H9 (cell line): ENCODE results near the gene CHEK1. TPM values are rescaled to one million over a fixed set of nuclear protein-coding genes. Genes with fewer than 3 reads are reported as not detected.

Experiments
- DNase-seq: peaks from one replicate; pipeline ENCODE4 v3.0.0-alpha.2; 2017
- H2AFZ ChIP-seq: one replicate; pipeline ENCODE4 v1.6.1; 2013; ENCODE audit warnings: mild to moderate bottlenecking, low read length, control low read depth, moderate library complexity
- H2AK5ac ChIP-seq: 2 replicates; pipeline ENCODE4 v1.6.1; 2013; ENCODE audit warnings: low read length, control low read depth, mixed read lengths; ENCODE audit not compliant: insufficient read length
- H2BK120ac ChIP-seq: one replicate; pipeline ENCODE4 v1.6.1; 2013; ENCODE audit warnings: low read depth, mild to moderate bottlenecking, low read length, control low read depth, inconsistent platforms; ENCODE audit not compliant: poor library complexity, severe bottlenecking
- H2BK12ac ChIP-seq: 2 replicates; pipeline ENCODE4 v1.6.1; 2013; ENCODE audit warnings: low read length, control low read depth, mixed read lengths, low read depth; ENCODE audit not compliant: insufficient read length
- H2BK15ac ChIP-seq: 2 replicates; pipeline ENCODE4 v1.6.1; 2013; ENCODE audit warnings: low read depth, low read length, control low read depth
- H2BK20ac ChIP-seq: one replicate; pipeline ENCODE4 v1.6.1; 2013; ENCODE audit warnings: low read depth, mild to moderate bottlenecking, low read length, control low read depth, inconsistent platforms; ENCODE audit not compliant: poor library complexity, severe bottlenecking
- H2BK5ac ChIP-seq: 2 replicates; pipeline ENCODE4 v1.6.1; 2013; ENCODE audit warnings: low read length, control low read depth, mixed read lengths; ENCODE audit not compliant: insufficient read length
- H3K14ac ChIP-seq: 2 replicates; pipeline ENCODE4 v1.6.1; 2013; ENCODE audit warnings: low read length, control low read depth; ENCODE audit not compliant: insufficient read depth
- H3K18ac ChIP-seq: 2 replicates; pipeline ENCODE4 v1.6.1; 2013; ENCODE audit warnings: low read depth, mild to moderate bottlenecking, mixed read lengths, low read length, control low read depth; ENCODE audit not compliant: insufficient read length
- H3K23ac ChIP-seq: 2 replicates; pipeline ENCODE4 v1.6.1; 2013; ENCODE audit warnings: low read length, control low read depth, mixed read lengths, low read depth; ENCODE audit not compliant: insufficient read length
- H3K23me2 ChIP-seq: 2 replicates; pipeline ENCODE4 v1.6.1; 2013; ENCODE audit warnings: low read depth, mild to moderate bottlenecking, mixed read lengths, low read length, control low read depth; ENCODE audit not compliant: insufficient read length, poor library complexity, severe bottlenecking
- H3K27ac ChIP-seq: 2 replicates; pipeline ENCODE4 v1.5.1; 2013; ENCODE audit warnings: low read length, control low read depth, mixed read lengths, low read depth; ENCODE audit not compliant: insufficient read length
- H3K27me3 ChIP-seq: 2 replicates; pipeline ENCODE4 v1.6.1; 2013; ENCODE audit warnings: low read length, control low read depth, inconsistent platforms; ENCODE audit not compliant: insufficient read depth
- H3K4ac ChIP-seq: 2 replicates; pipeline ENCODE4 v1.6.1; 2013; ENCODE audit warnings: low read depth, mild to moderate bottlenecking, control low read depth, inconsistent platforms, low read length, moderate library complexity
- H3K4me1 ChIP-seq: 2 replicates; pipeline ENCODE4 v1.6.1; 2013; ENCODE audit warnings: low read length, control low read depth, inconsistent platforms; ENCODE audit not compliant: insufficient read depth
- H3K4me2 ChIP-seq: 2 replicates; pipeline ENCODE4 v1.6.1; 2013; ENCODE audit warnings: low read length, control low read depth, mixed read lengths; ENCODE audit not compliant: insufficient read length, insufficient read depth
- H3K56ac ChIP-seq: 2 replicates; pipeline ENCODE4 v1.6.1; 2013; ENCODE audit warnings: low read depth, mild to moderate bottlenecking, mixed read lengths, low read length, control low read depth; ENCODE audit not compliant: insufficient read length
- H3K79me1 ChIP-seq: 2 replicates; pipeline ENCODE4 v1.6.1; 2013; ENCODE audit warnings: low read depth, mild to moderate bottlenecking, moderate library complexity, low read length, control low read depth, inconsistent platforms; ENCODE audit not compliant: insufficient read depth, poor library complexity, severe bottlenecking
- H3K79me2 ChIP-seq: 2 replicates; pipeline ENCODE4 v1.6.1; 2013; ENCODE audit warnings: low read length, control low read depth, inconsistent platforms; ENCODE audit not compliant: insufficient read depth
- H3K9ac ChIP-seq: 2 replicates; pipeline ENCODE4 v1.6.1; 2013; ENCODE audit warnings: low read length, control low read depth, mixed read lengths; ENCODE audit not compliant: insufficient read length; ENCODE audit errors: extremely low read depth
- H3K9me3 ChIP-seq: one replicate; pipeline ENCODE4 v1.6.1; 2013; ENCODE audit warnings: low read depth, low read length, inconsistent platforms; ENCODE audit not compliant: control insufficient read depth
- H3T11ph ChIP-seq: one replicate; pipeline ENCODE4 v1.6.1; 2013; ENCODE audit warnings: mild to moderate bottlenecking, low read length, control low read depth, inconsistent platforms
- H4K20me1 ChIP-seq: one replicate; pipeline ENCODE4 v1.6.1; 2013; ENCODE audit not compliant: control insufficient read depth, insufficient read length, insufficient read depth
- H4K5ac ChIP-seq: 2 replicates; pipeline ENCODE4 v1.6.1; 2013; ENCODE audit warnings: low read depth, mild to moderate bottlenecking, mixed read lengths, low read length, control low read depth; ENCODE audit not compliant: insufficient read length
- H4K8ac ChIP-seq: replicated peaks from 2 replicates; pipeline ENCODE4 v1.6.1; 2013; ENCODE audit warnings: low read length, control low read depth, mixed read lengths, low read depth; ENCODE audit not compliant: insufficient read length
- H4K91ac ChIP-seq: 2 replicates; pipeline ENCODE4 v1.6.1; 2013; ENCODE audit warnings: low read depth, mild to moderate bottlenecking, moderate library complexity, mixed read lengths, low read length, control low read depth; ENCODE audit not compliant: insufficient read length
- H3K27ac Mint-ChIP-seq, 3 experiments: 2 replicates in 2 of 3; 3 replicates in 1 of 3; pipeline ENCODE4 v1.8.0; 2020 to 2021; ENCODE audit warnings: mixed read lengths in 3 of 3, mild to moderate bottlenecking in 1 of 3, moderate library complexity in 1 of 3
- H3K27me3 Mint-ChIP-seq: 2 replicates; pipeline ENCODE4 v1.8.0; 2021; ENCODE audit warnings: low read depth, mild to moderate bottlenecking, moderate library complexity, mixed read lengths
- H3K36me3 Mint-ChIP-seq, 3 experiments: 2 replicates in 2 of 3; 3 replicates in 1 of 3; pipeline ENCODE4 v1.8.0; 2020 to 2021; ENCODE audit warnings: low read depth in 3 of 3, mixed read lengths in 3 of 3; ENCODE audit not compliant: insufficient read depth in 1 of 3
- H3K4me1 Mint-ChIP-seq, 2 experiments: 2 replicates each; pipeline ENCODE4 v1.8.0; 2020; ENCODE audit warnings: mixed read lengths in 2 of 2
- H3K4me3 Mint-ChIP-seq, 2 experiments: 2 replicates in 1 of 2; 3 replicates in 1 of 2; pipeline ENCODE4 v1.8.0; 2020 to 2021; ENCODE audit warnings: mild to moderate bottlenecking in 2 of 2, mixed read lengths in 2 of 2, moderate library complexity in 1 of 2
- H3K9me3 Mint-ChIP-seq, 2 experiments: 2 replicates in 1 of 2; 3 replicates in 1 of 2; pipeline ENCODE4 v1.8.0; 2020; ENCODE audit warnings: mild to moderate bottlenecking in 2 of 2, mixed read lengths in 2 of 2, moderate library complexity in 1 of 2
- whole genome bisulfite sequencing: extraction: QIAGEN DNeasy Blood & Tissue Kit; methylation state at CpG from one replicate; pipeline ENCODE4 v1.1.7; 2013; ENCODE audit warnings: missing lambda C conversion rate, low lambda C conversion rate, mixed read lengths; ENCODE audit not compliant: insufficient read length; ENCODE audit errors: extremely low coverage; 5-methylcytosine and 5-hydroxymethylcytosine counted together
- total RNA-seq: library from RNA; stranded (reverse); gene quantifications from 2 replicates; pipeline ENCODE4 v1.2.1, GENCODE V29; 2021
- TF ChIP-seq, protein P1 (sequence below): fragments of 200-600 bp; sonication (generic); conservative IDR thresholded peaks from 3 replicates; pipeline ENCODE4 v1.8.0; 2021; ENCODE audit warnings: antibody characterized with exemption, mild to moderate bottlenecking

The CHEK1 gene
- total RNA-seq, 1 experiment from 2014 or later = 126 TPM

- Histone ChIP-seq H4K5ac (no peak overlapping the region), H3K56ac (no peak overlapping the region), H4K8ac (no peak overlapping the region), H2BK120ac (no peak overlapping the region), H3K4me2 (no peak overlapping the region), H2BK20ac (no peak overlapping the region), H3K79me1 (no peaks in the 10 kb centered on the region), H3K23ac (no peak overlapping the region), H2BK5ac (no peak overlapping the region), H3K9me3 (no peaks in the 10 kb centered on the region), H3K14ac (no peak overlapping the region), H4K20me1 (no peaks in the 10 kb centered on the region), H3K27ac (no peak overlapping the region), H4K91ac (no peak overlapping the region), H3K9ac (no peak overlapping the region), H3K27me3 (no peaks in the 10 kb centered on the region), H3K4ac (no peak overlapping the region), H2BK12ac (no peak overlapping the region), H2AK5ac (no peak overlapping the region), H3K79me2 (no peaks in the 10 kb centered on the region), H3K18ac (no peak overlapping the region), H3K23me2 (peaks cover 4% of the 10 kb centered on the region), H2BK15ac (no peak overlapping the region), H2AFZ (no peak overlapping the region), H3K4me1 (no peaks in the 10 kb centered on the region), H3T11ph (no peak overlapping the region)
- Mint-ChIP-seq H3K9me3 (no peaks in the 10 kb centered on the region; a peak in 1 of 5 replicates), H3K27ac (no peak overlapping the region), H3K27me3 (no peaks in the 10 kb centered on the region), H3K4me3 (no peak overlapping the region), H3K4me1 (peaks cover 4 to 9% of the 10 kb centered on the region in 2 experiments), H3K36me3 (peaks cover 15 to 23% (median 23%) of the 10 kb centered on the region in 3 experiments; a peak in 6 of 7 replicates)
- TF ChIP-seq, protein P1, sequence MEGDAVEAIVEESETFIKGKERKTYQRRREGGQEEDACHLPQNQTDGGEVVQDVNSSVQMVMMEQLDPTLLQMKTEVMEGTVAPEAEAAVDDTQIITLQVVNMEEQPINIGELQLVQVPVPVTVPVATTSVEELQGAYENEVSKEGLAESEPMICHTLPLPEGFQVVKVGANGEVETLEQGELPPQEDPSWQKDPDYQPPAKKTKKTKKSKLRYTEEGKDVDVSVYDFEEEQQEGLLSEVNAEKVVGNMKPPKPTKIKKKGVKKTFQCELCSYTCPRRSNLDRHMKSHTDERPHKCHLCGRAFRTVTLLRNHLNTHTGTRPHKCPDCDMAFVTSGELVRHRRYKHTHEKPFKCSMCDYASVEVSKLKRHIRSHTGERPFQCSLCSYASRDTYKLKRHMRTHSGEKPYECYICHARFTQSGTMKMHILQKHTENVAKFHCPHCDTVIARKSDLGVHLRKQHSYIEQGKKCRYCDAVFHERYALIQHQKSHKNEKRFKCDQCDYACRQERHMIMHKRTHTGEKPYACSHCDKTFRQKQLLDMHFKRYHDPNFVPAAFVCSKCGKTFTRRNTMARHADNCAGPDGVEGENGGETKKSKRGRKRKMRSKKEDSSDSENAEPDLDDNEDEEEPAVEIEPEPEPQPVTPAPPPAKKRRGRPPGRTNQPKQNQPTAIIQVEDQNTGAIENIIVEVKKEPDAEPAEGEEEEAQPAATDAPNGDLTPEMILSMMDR = no peak
- WGBS = no CpG with 5 or more reads among the region's 1 CpG
- DNase-seq = no peak
Measured at GRCh38 chr11:125587480-125587879, 37.5 kb upstream of the CHEK1 start.
